ENCODE data around the gene ZFP92.

ZFP92 gene

GRCh38 chrX:153441296-153441695 is 30.0 kb downstream of the ZFP92 start:
- no peak for DNase-seq

- no peak for DNase-seq
Observed at GRCh38 chrX:153441981-153442380, 30.7 kb downstream of the ZFP92 start.

- DNase-seq = no peak
Observed at GRCh38 chrX:153442463-153442862, 31.2 kb downstream of the ZFP92 start.

- DNase-seq = no peak
Observed at GRCh38 chrX:153443476-153444332, 32.4 kb downstream of the ZFP92 start.

- no peak for DNase-seq
Observed at GRCh38 chrX:153444333-153445011, 33.2 kb downstream of the ZFP92 start.

- no peak for DNase-seq
Observed at GRCh38 chrX:153445106-153445855, 34.0 kb downstream of the ZFP92 start.

GRCh38 chrX:153445856-153446635 is 34.8 kb downstream of the ZFP92 start, which contains the start of gene TREX2:
Gene TREX2 (minus strand): TSS chrX:153446056. CDS start chrX:153445430, 626 bp downstream.
- DNase-seq = no peak

- no peak for DNase-seq
Observed at GRCh38 chrX:153446636-153446936, 35.3 kb downstream of the ZFP92 start.

GRCh38 chrX:153446950-153447580 is 35.8 kb downstream of the ZFP92 start:
- DNase-seq = no peak

GRCh38 chrX:153447581-153447960 is 36.3 kb downstream of the ZFP92 start:
- no peak for DNase-seq

- no peak for DNase-seq
Observed at GRCh38 chrX:153448556-153449367, 37.5 kb downstream of the ZFP92 start.

GRCh38 chrX:153449368-153450113 is 38.3 kb downstream of the ZFP92 start:
- DNase-seq = no peak

GRCh38 chrX:153450114-153450948 is 39.1 kb downstream of the ZFP92 start:
- DNase-seq = no peak

GRCh38 chrX:153450949-153451277 is 39.6 kb downstream of the ZFP92 start:
- no peak for DNase-seq

- DNase-seq = no peak
Observed at GRCh38 chrX:153454901-153455550, 43.8 kb downstream of the ZFP92 start.

- no peak for DNase-seq
Observed at GRCh38 chrX:153455571-153455970, 44.3 kb downstream of the ZFP92 start.

GRCh38 chrX:153456161-153456560 is 44.9 kb downstream of the ZFP92 start:
- no peak for DNase-seq

GRCh38 chrX:153456704-153457103 is 45.4 kb downstream of the ZFP92 start:
- no peak for DNase-seq

GRCh38 chrX:153457136-153457825 is 46.0 kb downstream of the ZFP92 start:
- DNase-seq = no peak
